Prostate gland (tissue), 2 donors: ENCODE results near the gene GTF2A1L. TPM values are rescaled to one million over a fixed set of nuclear protein-coding genes. Genes with fewer than 3 reads are reported as not detected.

Experiments used
- DNase-seq: peaks from one replicate; pipeline ENCODE4 v3.0.0-alpha.2; 2019; ENCODE audit warnings: low spot score
- H3K27ac ChIP-seq, 2 donors: fragments of 200-600 bp; sonication (generic); 2 replicates each; pipeline ENCODE4 v1.5.1; 2017 to 2019
- H3K27me3 ChIP-seq: fragments of 200-600 bp; sonication (generic); replicated peaks from 2 replicates; pipeline ENCODE4 v1.5.1; 2019; ENCODE audit not compliant: insufficient read depth
- H3K36me3 ChIP-seq, 2 donors: fragments of 200-600 bp; sonication (generic); 1 replicate in 1 of 2; 2 replicates in 1 of 2; pipeline versions ENCODE4 v1.5.1 to v1.8.1; 2017 to 2019
- H3K4me1 ChIP-seq: fragments of 200-600 bp; sonication (generic); replicated peaks from 2 replicates; pipeline ENCODE4 v1.5.1; 2019
- H3K4me3 ChIP-seq, 2 donors: fragments of 200-600 bp; sonication (generic); 2 replicates each; pipeline ENCODE4 v1.5.1; 2017 to 2019
- H3K9me3 ChIP-seq: fragments of 200-600 bp; sonication (generic); 2 replicates; pipeline ENCODE4 v1.5.1; 2017
- CTCF ChIP-seq, 4 experiments: fragments of 200-600 bp in 2 of 4; fragments of 450-650 bp in 2 of 4; sonication (generic) in 2 of 4; IDR thresholded peaks; 1 replicate in 3 of 4; 2 replicates in 1 of 4; pipeline ENCODE4 v1.5.1; 2016 to 2019; ENCODE audit warnings: antibody characterized with exemption in 4 of 4, mild to moderate bottlenecking in 2 of 4, moderate library complexity in 2 of 4
- POLR2A ChIP-seq: fragments of 450-650 bp; IDR thresholded peaks from one replicate; pipeline ENCODE4 v1.6.1; 2016; ENCODE audit warnings: antibody characterized with exemption, mild to moderate bottlenecking
- POLR2AphosphoS5 ChIP-seq: sonication (generic); formaldehyde crosslinking; IDR thresholded peaks from one replicate; pipeline ENCODE4 v1.6.1; 2017; ENCODE audit warnings: antibody characterized with exemption
- WGBS: methylation state at CpG from one replicate; pipeline ENCODE4 v1.1.5; 2018; 5-methylcytosine and 5-hydroxymethylcytosine counted together
- intact Hi-C: fragments of 100-400 bp; cut with DNase I; formaldehyde crosslinking; loops from one replicate; pipeline ENCODE4 v1.14.2; 2022
- total RNA-seq, 2 donors: library from RNA; depleted of rRNA; stranded (reverse); fragments of >200 nt; gene quantifications; one replicate each; pipeline ENCODE4 v1.1.0, GENCODE V29; 2016

Gene GTF2A1L
- total RNA-seq, 2 donors from 2014 or later: 0.68 to 3.6 TPM

- H3K9me3 ChIP-seq: no peaks in the 10 kb centered on the region
- intact Hi-C loops: no loop called here
- TF ChIP-seq POLR2A: no peak
- TF ChIP-seq POLR2AphosphoS5: no peak
- TF ChIP-seq CTCF (IDR thresholded peaks at IDR 0.05): no peak
- no peaks in the 10 kb centered on the region for H3K4me1 ChIP-seq
- no peak overlapping the region for H3K27ac ChIP-seq
- H3K4me3 ChIP-seq: no peak overlapping the region
- no peak for DNase-seq
- no peaks in the 10 kb centered on the region for H3K36me3 ChIP-seq
- no peaks in the 10 kb centered on the region for H3K27me3 ChIP-seq
- WGBS: 40% methylated on average over 2 of the region's 2 CpGs
Observed at GRCh38 chr2:48714245-48714644, 96.6 kb downstream of the GTF2A1L start.

- peak; percentile 6 for DNase-seq
- H3K27ac ChIP-seq: no peak overlapping the region
Observed at GRCh38 chr2:48715042-48715899, 97.6 kb downstream of the GTF2A1L start.

GRCh38 chr2:48715956-48716355, 98.3 kb downstream of the GTF2A1L start:
- Histone ChIP-seq H3K27me3 (no peaks in the 10 kb centered on the region), H3K36me3 (no peaks in the 10 kb centered on the region), H3K4me1 (no peaks in the 10 kb centered on the region), H3K4me3 (no peak overlapping the region), H3K9me3 (no peaks in the 10 kb centered on the region), H3K27ac (no peak overlapping the region)
- intact Hi-C loops: no loop called here
- WGBS: 78% methylated on average over 1 of the region's 1 CpG
- DNase-seq: no peak
- TF ChIP-seq CTCF (IDR thresholded peaks at IDR 0.05) (no peak), POLR2A (no peak), POLR2AphosphoS5 (no peak)

More at GRCh38 chr2:48715042-48715899, 97.6 kb downstream of the GTF2A1L start:
- no peak for TF ChIP-seq CTCF (IDR thresholded peaks at IDR 0.05)
- WGBS: 66% methylated on average over 7 of the region's 7 CpGs
- intact Hi-C loops: no loop called here
- H3K36me3 ChIP-seq: no peaks in the 10 kb centered on the region
- no peaks in the 10 kb centered on the region for H3K4me1 ChIP-seq
- H3K9me3 ChIP-seq: no peaks in the 10 kb centered on the region
- no peaks in the 10 kb centered on the region for H3K27me3 ChIP-seq
- H3K4me3 ChIP-seq: no peak overlapping the region

- Histone ChIP-seq H3K27ac (no peak overlapping the region), H3K9me3 (no peaks in the 10 kb centered on the region), H3K27me3 (no peaks in the 10 kb centered on the region), H3K36me3 (no peaks in the 10 kb centered on the region), H3K4me3 (no peak overlapping the region), H3K4me1 (no peaks in the 10 kb centered on the region)
- TF ChIP-seq POLR2AphosphoS5 (no peak), POLR2A (no peak), CTCF (IDR thresholded peaks at IDR 0.05) (no peak)
- DNase-seq: no peak
- 61% methylated on average over 3 of the region's 3 CpGs for WGBS
- intact Hi-C loops: no loop called here
Observed at GRCh38 chr2:48717846-48718245, 100.2 kb downstream of the GTF2A1L start.
